Fibroblast of villous mesenchyme (primary cell): ENCODE results near the gene KCNQ4. TPM values are rescaled to one million over a fixed set of nuclear protein-coding genes. Genes with fewer than 3 reads are reported as not detected.

Experiments
- DNase-seq: peaks from one replicate; pipeline ENCODE4 v3.0.0-alpha.2; 2010; ENCODE audit warnings: low read depth
- H3K4me3 ChIP-seq: 2 replicates; pipeline ENCODE4 v1.5.1; 2011; ENCODE audit warnings: low read depth, mild to moderate bottlenecking, low read length
- total RNA-seq: library from RNA; depleted of rRNA; stranded (reverse); fragments of >200 nt; gene quantifications from 2 replicates; pipeline ENCODE4 v1.2.3, GENCODE V29; 2012
- TF ChIP-seq, protein P1 (sequence below): IDR thresholded peaks from 2 replicates; pipeline ENCODE4 v1.5.1; 2012; ENCODE audit warnings: low read depth, mild to moderate bottlenecking, low read length; ENCODE audit not compliant: insufficient read depth

KCNQ4 gene
- total RNA-seq, 1 donor, result under 0.01 TPM

DNA sequence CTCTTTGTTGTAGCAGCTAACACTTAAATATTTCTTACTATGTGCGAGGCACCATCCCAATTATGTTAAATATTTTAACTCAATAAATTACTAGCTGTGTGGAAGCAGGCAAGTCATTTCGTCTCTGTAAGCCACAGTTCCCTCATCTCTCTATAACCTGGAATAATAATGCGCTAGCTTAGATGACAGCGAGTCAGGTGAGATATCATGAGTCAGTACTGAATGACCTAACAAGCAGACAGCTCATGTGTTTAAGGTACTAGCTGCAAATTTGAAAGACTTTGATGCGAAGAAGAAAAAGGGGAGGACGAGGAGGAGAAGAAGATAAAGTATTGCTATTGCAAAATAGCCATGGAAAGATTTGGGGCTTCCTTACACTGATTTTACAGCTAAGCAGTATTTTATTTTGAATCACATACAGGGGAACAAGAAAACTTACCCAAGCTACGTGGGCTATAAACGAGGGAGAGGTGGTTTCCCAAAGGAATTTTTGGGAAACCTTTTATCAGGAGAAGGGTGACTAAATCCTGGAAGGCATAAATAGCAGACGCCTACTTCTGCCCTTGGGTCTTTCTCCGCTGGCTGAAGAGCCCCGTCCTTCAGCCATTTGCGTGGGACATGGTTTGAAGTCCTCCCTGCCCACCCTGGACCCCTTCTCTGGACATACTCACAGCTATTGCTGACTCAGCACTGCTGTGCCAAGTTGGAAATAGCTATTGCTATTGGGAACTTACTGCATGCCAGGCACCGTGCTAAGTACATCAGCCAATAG lies 69.7 kb downstream of the KCNQ4 start:
- TF ChIP-seq, protein P1, sequence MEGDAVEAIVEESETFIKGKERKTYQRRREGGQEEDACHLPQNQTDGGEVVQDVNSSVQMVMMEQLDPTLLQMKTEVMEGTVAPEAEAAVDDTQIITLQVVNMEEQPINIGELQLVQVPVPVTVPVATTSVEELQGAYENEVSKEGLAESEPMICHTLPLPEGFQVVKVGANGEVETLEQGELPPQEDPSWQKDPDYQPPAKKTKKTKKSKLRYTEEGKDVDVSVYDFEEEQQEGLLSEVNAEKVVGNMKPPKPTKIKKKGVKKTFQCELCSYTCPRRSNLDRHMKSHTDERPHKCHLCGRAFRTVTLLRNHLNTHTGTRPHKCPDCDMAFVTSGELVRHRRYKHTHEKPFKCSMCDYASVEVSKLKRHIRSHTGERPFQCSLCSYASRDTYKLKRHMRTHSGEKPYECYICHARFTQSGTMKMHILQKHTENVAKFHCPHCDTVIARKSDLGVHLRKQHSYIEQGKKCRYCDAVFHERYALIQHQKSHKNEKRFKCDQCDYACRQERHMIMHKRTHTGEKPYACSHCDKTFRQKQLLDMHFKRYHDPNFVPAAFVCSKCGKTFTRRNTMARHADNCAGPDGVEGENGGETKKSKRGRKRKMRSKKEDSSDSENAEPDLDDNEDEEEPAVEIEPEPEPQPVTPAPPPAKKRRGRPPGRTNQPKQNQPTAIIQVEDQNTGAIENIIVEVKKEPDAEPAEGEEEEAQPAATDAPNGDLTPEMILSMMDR, result no peak
- H3K4me3 ChIP-seq, result no peak overlapping the region
- DNase-seq, result no peak

DNA sequence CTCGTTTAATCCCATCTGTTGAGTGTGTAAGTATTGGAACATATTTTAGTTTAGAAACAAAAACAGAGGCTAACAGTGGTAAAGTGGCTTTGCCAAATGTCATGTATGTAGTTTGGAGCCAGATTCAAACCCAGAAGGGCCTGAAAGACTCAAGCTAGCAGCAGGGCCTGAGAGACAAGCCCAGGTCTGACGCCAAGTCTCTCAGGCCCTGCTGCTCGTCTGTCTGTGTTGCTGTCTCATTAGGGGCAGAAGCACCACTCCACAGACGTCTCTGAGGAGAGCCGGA lies 70.2 kb downstream of the KCNQ4 start:
- DNase-seq, result no peak
- TF ChIP-seq, protein P1, result no peak
- H3K4me3 ChIP-seq, result no peak overlapping the region

DNA sequence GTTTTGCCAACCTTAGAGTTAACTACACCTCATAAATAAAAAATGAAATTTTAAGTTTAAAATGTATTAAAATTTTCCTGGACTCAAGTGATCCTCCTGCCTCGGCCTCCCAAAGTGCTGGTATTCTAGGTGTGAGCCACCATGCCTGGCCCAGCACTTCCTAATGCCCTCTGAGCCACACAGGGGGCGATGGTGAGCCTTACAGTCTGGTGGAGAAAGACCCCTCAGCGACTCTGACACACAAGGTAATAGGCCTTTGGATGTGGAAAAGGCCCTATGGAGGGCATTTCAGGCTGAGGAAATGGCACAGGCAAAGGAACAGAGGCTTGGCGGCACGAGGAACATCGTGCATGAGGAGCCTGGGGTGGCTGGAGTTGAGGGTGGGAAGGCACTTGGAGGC lies 71.9 kb downstream of the KCNQ4 start:
- TF ChIP-seq, protein P1, result peak; percentile 44
- DNase-seq, result no peak
- H3K4me3 ChIP-seq, result no peak overlapping the region

DNA sequence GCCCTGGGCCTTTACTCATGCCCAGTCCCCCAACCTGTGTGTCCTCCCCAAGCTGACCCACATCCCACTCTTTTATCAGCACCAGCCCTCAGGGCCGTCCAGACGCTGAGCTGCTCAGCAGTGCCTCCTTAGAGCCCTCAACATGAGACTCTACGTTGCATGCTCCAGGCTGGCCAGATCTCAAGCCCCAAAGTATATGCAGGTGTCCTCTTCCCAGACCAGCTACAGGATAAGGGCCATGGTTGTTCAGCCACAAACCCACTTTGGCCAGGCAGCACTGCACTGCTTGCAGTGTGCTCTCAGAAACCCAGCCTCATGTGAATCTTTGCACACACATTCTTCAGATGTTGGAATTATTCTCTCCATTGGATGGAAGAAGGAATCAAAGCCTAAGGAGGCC lies 72.5 kb downstream of the KCNQ4 start:
- no peak for DNase-seq
- no peak overlapping the region for H3K4me3 ChIP-seq
- TF ChIP-seq, protein P1, result no peak

DNA sequence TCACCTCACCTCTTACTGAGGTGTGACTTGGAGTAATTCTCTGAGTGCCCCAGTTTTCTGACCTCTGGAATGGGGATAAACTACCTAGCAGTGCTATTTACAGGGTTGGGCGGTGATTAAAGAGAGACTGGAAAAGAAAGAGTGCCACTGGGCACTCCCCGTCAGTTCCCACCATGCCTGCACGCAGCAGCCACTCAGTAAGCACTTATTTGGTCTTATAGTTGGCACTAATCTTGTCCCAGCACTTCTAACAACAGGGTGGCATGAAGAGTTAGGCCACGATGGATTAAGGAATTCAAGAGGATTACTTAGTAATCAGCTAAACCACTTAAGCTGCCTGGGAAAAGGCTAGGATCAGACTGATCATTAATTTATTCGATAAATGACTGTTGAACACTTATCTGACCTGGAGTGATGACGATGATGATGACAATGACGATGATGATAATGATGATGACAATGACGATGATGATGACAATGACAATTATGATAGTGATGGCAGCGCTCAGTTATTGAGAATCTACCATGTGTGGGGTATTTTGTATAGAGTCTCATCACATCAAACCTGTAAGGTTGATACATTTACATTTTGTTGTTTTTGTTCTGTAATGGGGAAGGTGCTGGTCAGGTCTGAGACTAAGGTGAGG lies 73.2 kb downstream of the KCNQ4 start:
- TF ChIP-seq, protein P1, result no peak
- no peak overlapping the region for H3K4me3 ChIP-seq
- no peak for DNase-seq

DNA sequence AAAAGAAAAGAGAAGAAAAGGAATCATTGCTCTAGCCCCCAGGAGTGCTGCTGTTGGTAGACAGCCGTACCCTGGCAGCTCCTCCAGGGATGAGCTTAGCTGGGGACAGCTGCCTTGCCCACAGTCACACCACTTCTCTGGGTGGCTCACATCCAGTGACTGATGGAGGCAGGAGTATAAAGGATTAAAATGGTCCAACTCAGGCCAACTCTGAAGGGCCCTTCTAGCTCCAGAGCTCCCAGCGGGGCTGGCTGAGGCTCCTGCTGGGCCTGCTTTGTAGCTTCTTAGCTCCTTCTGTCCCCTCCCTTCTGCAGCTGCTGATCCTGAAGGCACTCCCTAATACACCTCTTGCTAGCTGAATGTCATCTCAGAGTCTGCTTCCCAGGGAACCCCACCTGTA lies 74.2 kb downstream of the KCNQ4 start:
- DNase-seq, result no peak
- TF ChIP-seq, protein P1, result no peak
- H3K4me3 ChIP-seq, result no peak overlapping the region
